Measurements from ENCODE around the gene IMMP2L. TPM values are rescaled to one million over a fixed set of nuclear protein-coding genes. Genes with fewer than 3 reads are reported as not detected.
"Not testable (repeated sequence)": the region's sequence is repeated elsewhere in the genome, so short reads cannot be mapped to it uniquely, and the experiment has no call there.

The IMMP2L gene
- polyA plus RNA-seq, 2 of the 4 experiments (the other 2 are of a cell fraction), result 16.1 to 23.8 TPM

GRCh38 chr7:111508387-111508786 is 53.9 kb downstream of the IMMP2L start:
- DNase-seq (ENCODE audit: low read depth in 1 of 2, low spot score in 1 of 2) (no peak), ATAC-seq (no peak), FAIRE-seq (no peak)
- peaks cover 26% of the 10 kb centered on the region for H3K4me1 ChIP-seq
- H3K27ac ChIP-seq, result peak overlapping the region; percentile 50 to 76; a peak in 5 of 6 replicates
- ChIA-PET CTCF (interaction anchor here (0.6 to 1.4 kb wide), 4 partner anchors 9 to 880 kb away, joined by 3 to 4 read pairs (median 3); no protein-coding TSS in a partner anchor), POLR2A (interaction anchor here (1.2 kb wide), 1 partner anchor 10 kb away, joined by 4 read pairs; no protein-coding TSS in a partner anchor)
- H3K4me2 ChIP-seq, result no peak overlapping the region
- WGBS (ENCODE audit: missing lambda C conversion rate), result 91% methylated on average over 4 of the region's 4 CpGs
- no peak overlapping the region for H3K4me3 ChIP-seq
- TF ChIP-seq BHLHE40 (IDR thresholded peaks at IDR 0.05; ENCODE audit: low read depth, low read length), result no peak
- no peak for TF ChIP-seq RNF2 (IDR thresholded peaks at IDR 0.05; ENCODE audit: borderline replicate concordance, low read depth)
- TF ChIP-seq HEYL (CRISPR knock-in tag; IDR thresholded peaks at IDR 0.05), result no peak
- no peak for TF ChIP-seq ZFP36 (IDR thresholded peaks at IDR 0.05; ENCODE audit: borderline replicate concordance, partially characterized antibody)
- TF ChIP-seq RFX5 (IDR thresholded peaks at IDR 0.05), result no peak
- TF ChIP-seq HES2 (IDR thresholded peaks at IDR 0.05), result no peak
- TF ChIP-seq KDM5A (IDR thresholded peaks at IDR 0.05), result no peak
- TF ChIP-seq E2F6 (IDR thresholded peaks at IDR 0.05; ENCODE audit: borderline replicate concordance, low read depth), result no peak
- no peak for TF ChIP-seq ZC3H11A (IDR thresholded peaks at IDR 0.05)
- TF ChIP-seq CBX8 (IDR thresholded peaks at IDR 0.05), result no peak
- peaks cover 14% of the 10 kb centered on the region for H3K9me3 ChIP-seq

- POLR2A ChIA-PET, CTCF ChIA-PET: not testable (repeated sequence)
- peaks cover 19% of the 10 kb centered on the region for H3K4me1 ChIP-seq
Observed at GRCh38 chr7:111505422-111505821, 56.9 kb downstream of the IMMP2L start.

GRCh38 chr7:111501799-111502198 is 60.5 kb downstream of the IMMP2L start:
- H3K9me3 ChIP-seq; H3K4me2 ChIP-seq; ATAC-seq; CTCF ChIA-PET; FAIRE-seq; H3K4me3 ChIP-seq; POLR2A ChIA-PET; DNase-seq (ENCODE audit: low read depth in 1 of 2, low spot score in 1 of 2); H3K27ac ChIP-seq: not testable (repeated sequence)
- WGBS (ENCODE audit: missing lambda C conversion rate), result 95% methylated on average over 2 of the region's 2 CpGs
- H3K4me1 ChIP-seq, result peaks cover 27% of the 10 kb centered on the region

More at GRCh38 chr7:111505422-111505821, 56.9 kb downstream of the IMMP2L start:
- not testable (repeated sequence) for DNase-seq (ENCODE audit: low read depth in 1 of 2, low spot score in 1 of 2); H3K4me3 ChIP-seq; H3K4me2 ChIP-seq; ATAC-seq; FAIRE-seq; H3K27ac ChIP-seq; H3K9me3 ChIP-seq

- H3K4me1 ChIP-seq, result peaks cover 33% of the 10 kb centered on the region
- peaks cover 10% of the 10 kb centered on the region; the same call in 1 of the 3 replicates for H3K9me3 ChIP-seq
- DNase-seq (ENCODE audit: low read depth in 1 of 2, low spot score in 1 of 2) (peak; percentile 97), ATAC-seq (peak; percentile 99 to 100), FAIRE-seq (peak; percentile 99)
- ChIA-PET POLR2A (interaction anchor here (0.7 to 2.0 kb wide), 3 partner anchors 10 to 63 kb away, joined by 4 to 14 read pairs (median 5); partner anchors contain the start of gene IMMP2L), CTCF (interaction anchor here (0.6 to 1.9 kb wide), 6 partner anchors 11 to 1146 kb away, joined by 3 to 9 read pairs (median 5); no protein-coding TSS in a partner anchor)
- peak overlapping the region; percentile 59 for H3K4me2 ChIP-seq
- no peak overlapping the region for H3K4me3 ChIP-seq
- WGBS (ENCODE audit: missing lambda C conversion rate), result 0% methylated on average over 3 of the region's 3 CpGs
- H3K27ac ChIP-seq, result peak overlapping the region; percentile 82 to 92
- TF ChIP-seq CTCF (IDR thresholded peaks at IDR 0.05) (no peak), ATOH8 (CRISPR knock-in tag; IDR thresholded peaks at IDR 0.05; ENCODE audit: low read depth) (peak; percentile 77; the same call in 1 of the 2 replicates), GATA3 (IDR thresholded peaks at IDR 0.05; ENCODE audit: borderline replicate concordance) (peak; percentile 95; the same call in 1 of the 2 replicates), PBX3 (IDR thresholded peaks at IDR 0.05) (peak; percentile 77), JUN (IDR thresholded peaks at IDR 0.05) (peak; percentile 78 to 90; a peak in 4 of 5 replicates), CEBPB (IDR thresholded peaks at IDR 0.05) (peak in 1 of 2 experiments; percentile 36; a peak in 1 of 4 replicates), ZNF302 (CRISPR knock-in tag; IDR thresholded peaks at IDR 0.05) (no peak), EP300 (IDR thresholded peaks at IDR 0.05) (peak; percentile 83 to 88; a peak in 4 of 5 replicates), RAD21 (conservative IDR thresholded peaks at IDR 0.05 in 1 of 2, IDR thresholded peaks at IDR 0.05 in 1 of 2) (peak; percentile 56 to 62; a peak in 4 of 5 replicates), CBX8 (IDR thresholded peaks at IDR 0.05) (no peak), RCOR1 (IDR thresholded peaks at IDR 0.05; ENCODE audit: low read depth, low read length) (no peak), FOSL2 (IDR thresholded peaks at IDR 0.05) (peak; percentile 98), FOSL2 (CRISPR knock-in tag; IDR thresholded peaks at IDR 0.05) (peak; percentile 100), HOXB13 (CRISPR knock-in tag; IDR thresholded peaks at IDR 0.05; ENCODE audit: low read depth) (0 out of 2 replicates have a peak, but pooled peaks have one; percentile 14), MAFK (IDR thresholded peaks at IDR 0.05; ENCODE audit: partially characterized antibody) (peak; percentile 80), HOXB5 (CRISPR knock-in tag; IDR thresholded peaks at IDR 0.05) (peak; percentile 33; the same call in 1 of the 2 replicates), KDM1A (IDR thresholded peaks at IDR 0.05; ENCODE audit: low read depth) (no peak), NFE2L2 (conservative IDR thresholded peaks at IDR 0.05; ENCODE audit: low read length) (peak; percentile 25; the same call in 1 of the 2 replicates), JUNB (IDR thresholded peaks at IDR 0.05) (peak; percentile 96)
Observed at GRCh38 chr7:111499027-111499426, 63.3 kb downstream of the IMMP2L start.

Data from A549 (cell line).